GM21526 (cell line): ENCODE data around the gene HS1BP3.
A peak's percentile ranks its signal among the peaks of the same experiment; 100 is the strongest.

Source experiments
- ATAC-seq: cut with Tn5 transposase; IDR thresholded peaks from one replicate; pipeline ENCODE4 v1.9.1; 2021; ENCODE audit warnings: moderate library complexity; ENCODE audit not compliant: unreplicated experiment, low FRiP score

The HS1BP3 gene

DNA sequence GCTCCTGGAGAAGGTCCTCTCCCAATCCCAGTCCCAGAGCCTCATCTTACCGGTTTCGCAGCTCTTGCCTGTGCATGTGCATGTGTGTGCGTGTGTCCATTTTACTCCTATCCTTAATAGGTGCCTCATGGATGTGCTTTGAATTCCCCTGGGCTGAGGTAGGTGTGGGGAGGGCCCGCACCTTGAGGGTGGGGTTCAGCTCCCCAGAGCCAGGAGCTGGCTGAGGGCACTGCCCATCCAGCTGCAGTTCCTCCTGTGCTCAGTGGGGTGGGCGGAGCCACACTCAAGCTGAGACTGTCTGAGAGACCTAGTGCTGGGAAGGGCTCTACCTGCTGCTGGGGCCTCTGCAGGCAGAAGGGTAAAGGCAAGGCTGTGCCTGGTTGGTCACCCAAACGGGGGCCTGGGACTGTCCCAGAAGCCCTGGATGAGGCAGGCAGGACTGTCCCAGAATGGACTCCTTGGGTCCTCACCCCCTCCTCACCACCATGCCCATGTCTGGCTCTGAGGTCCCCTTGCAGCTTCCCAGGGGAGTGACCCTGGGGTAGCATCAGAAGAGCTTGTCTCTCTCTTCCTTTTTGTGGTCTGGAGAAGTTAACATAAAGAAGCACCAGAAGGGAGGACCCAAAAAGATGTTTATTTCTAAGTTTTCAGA lies 24.9 kb upstream of the HS1BP3 start:
- peak; percentile 60 for ATAC-seq

DNA sequence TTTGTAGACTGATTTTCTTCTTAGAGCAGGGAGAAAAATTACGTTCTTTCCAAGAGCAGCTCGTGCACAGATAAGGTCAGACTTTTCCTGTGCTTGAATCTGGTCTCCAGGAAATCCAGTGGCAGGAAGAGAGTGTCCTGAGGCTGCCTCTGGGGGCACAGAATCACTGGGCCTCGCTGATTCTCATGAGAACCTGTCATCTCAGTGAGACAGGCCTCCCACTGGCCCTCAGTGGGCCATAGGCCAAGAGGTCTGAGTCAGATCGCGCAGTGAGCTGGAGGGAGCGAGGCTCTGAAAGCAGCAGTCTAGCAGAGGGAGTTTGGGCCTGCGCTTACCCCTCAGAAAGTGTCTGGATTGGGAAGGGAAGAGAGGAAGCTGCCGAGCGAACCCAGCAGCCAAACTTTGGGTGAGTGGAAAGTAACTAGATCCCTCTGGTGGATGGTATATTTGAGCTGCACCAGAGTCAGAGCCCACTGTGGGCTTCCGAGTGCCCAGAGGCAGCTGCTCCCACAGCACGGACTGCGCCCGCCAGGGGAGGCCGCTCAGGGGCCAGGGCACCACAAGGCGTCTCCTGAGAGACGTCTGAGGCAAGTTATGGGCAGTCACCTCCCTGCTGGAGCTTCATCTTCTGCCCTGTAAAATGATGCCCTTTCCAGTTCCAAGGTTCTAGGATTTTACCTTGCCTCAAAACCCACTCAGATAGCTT lies 24.2 kb upstream of the HS1BP3 start:
- ATAC-seq = no peak

DNA sequence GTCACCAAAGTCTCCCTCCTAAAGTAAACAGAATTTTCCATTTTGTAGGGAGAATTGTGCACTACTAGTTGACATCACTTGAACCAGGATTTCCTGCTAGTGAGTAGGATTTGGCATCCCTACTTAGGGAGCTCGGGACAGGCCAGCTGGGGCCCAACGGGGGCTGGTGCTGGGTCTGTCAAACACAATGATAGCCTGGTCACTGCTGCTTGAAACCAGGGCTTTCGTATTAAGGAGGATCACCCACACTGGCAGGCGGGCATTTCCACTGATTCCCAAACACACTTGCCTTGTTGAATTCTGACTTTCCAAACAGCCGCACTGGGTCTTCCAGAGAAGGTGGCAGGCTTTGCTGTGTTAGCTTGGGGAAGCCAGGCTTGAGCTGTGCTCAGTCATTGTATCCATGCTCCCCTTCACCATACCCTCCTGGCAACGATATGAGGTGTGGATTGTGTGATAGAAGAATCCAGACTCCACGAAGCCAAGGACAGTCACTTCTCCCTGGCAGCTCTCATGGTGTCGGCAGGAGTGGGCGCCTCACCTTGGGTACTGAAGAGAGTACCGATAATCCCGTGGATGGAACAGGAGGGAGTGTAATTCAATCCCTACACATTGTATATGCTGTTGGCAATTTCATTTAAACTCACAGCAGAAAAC lies 23.5 kb upstream of the HS1BP3 start:
- no peak for ATAC-seq

DNA sequence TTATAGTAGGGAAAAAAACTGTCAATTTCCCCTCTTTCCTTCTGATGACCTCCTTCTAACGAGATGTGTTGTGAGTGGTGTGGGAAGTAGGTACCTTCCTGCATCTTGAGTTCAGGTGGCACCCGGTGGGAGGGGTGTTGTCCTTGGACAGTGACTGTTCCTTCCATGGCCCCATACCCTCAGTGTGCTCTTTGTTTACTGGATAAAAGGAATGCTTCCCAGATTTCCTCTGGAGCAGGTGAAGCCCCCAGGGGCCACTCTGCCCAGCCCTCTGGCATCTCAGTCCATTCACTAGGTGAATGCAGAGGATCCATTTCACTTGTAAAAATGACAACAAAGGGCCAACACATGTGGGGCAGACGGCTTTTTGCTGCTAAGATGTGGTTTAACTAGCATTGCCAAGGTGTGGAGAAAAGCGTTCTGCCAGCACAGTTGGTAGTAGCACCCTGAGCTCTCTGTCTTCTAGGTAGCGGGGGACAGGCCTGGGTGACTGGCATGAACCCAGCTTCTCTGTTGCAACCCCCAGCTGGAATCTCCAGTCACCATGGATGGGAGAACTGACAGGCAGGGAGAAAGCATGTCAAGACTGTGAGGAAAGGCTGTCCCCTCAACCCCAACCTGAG lies 22.9 kb upstream of the HS1BP3 start:
- ATAC-seq = no peak

DNA sequence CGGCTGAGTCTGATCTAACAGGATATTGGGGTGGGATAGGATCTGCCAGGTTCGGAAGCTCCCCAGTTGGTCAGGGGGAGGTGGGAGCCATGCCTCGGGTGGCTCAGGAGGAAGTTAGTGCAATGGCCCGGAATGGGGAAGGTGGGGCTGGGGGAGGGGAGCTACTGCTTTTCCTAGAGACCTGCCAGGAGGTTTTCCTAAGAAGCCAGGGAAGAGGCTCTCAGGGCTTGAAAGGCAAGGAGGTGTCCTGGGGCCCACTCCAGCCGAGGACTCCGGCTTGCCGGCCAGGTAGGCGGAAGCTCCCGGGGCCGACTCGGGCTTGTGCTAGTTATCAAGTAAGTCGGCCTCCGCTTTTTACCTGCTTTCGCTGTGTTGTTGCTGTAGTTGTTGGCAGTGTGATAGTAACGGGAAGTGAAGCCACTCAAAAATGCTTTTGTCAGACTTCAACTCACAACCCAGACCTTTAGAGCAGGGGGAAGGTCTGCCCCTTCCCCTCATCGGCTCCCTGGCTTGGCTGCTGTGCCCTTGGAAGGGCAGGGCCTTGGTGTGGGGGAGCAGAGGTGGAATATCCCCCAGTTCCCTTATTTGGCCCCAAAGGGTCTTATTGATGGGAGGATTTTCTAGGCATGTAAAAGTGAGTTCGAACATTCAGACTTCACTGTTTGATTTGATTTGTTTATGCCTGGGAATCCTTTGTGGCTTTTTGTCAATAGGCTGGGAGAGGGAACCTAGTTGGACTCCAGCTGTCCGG lies 21.5 kb upstream of the HS1BP3 start:
- ATAC-seq = no peak

DNA sequence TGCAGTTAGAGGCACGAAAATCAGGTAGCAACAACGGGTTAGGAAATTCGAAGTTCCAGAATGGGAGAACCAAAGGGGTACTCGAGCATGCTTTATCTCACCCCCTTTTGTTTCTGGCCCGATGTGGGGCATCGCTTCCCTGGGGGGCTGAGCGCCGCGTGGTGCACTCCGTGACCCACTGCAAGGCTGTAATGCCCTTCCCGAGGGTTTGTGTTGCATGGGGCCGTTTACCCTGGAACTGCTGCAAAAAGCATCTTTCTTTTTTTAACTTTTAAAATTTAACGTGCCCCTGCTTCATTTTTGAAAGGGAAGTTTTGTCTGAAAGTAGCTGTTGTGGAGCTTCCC lies 20.8 kb upstream of the HS1BP3 start:
- ATAC-seq = no peak

DNA sequence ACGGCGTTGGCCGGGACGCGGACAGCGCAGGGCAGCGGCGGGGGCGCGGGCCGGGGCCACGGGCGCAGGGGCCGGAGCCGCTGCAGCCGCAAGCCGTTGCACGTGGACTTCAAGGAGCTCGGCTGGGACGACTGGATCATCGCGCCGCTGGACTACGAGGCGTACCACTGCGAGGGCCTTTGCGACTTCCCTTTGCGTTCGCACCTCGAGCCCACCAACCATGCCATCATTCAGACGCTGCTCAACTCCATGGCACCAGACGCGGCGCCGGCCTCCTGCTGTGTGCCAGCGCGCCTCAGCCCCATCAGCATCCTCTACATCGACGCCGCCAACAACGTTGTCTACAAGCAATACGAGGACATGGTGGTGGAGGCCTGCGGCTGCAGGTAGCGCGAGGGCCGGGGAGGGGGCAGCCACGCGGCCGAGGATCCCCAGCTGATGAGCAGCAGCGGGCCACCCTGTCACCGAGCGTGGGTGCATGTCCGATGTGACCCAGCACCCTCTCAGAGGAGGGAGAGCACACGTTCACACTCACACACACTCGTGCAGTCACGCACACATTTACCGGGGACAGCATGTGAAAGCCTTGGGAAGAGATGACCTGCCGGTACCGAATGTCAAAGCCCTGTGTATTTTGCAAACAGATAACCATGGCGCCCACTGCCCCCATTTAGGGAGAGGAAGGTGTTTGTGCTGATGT lies 20.3 kb upstream of the HS1BP3 start:
- ATAC-seq = no peak

DNA sequence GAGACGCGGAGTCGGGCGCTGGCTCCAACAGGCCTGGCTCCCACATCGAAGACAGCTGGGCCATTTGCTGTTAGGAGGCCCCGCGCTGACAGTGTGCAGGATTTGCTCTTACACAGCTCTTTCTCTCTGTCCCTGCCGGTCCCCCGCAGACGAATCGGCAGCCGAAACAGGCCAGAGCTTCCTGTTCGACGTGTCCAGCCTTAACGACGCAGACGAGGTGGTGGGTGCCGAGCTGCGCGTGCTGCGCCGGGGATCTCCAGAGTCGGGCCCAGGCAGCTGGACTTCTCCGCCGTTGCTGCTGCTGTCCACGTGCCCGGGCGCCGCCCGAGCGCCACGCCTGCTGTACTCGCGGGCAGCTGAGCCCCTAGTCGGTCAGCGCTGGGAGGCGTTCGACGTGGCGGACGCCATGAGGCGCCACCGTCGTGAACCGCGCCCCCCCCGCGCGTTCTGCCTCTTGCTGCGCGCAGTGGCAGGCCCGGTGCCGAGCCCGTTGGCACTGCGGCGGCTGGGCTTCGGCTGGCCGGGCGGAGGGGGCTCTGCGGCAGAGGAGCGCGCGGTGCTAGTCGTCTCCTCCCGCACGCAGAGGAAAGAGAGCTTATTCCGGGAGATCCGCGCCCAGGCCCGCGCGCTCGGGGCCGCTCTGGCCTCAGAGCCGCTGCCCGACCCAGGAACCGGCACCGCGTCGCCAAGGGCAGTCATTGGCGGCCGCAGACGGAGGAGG lies 19.6 kb upstream of the HS1BP3 start:
- ATAC-seq = no peak

DNA sequence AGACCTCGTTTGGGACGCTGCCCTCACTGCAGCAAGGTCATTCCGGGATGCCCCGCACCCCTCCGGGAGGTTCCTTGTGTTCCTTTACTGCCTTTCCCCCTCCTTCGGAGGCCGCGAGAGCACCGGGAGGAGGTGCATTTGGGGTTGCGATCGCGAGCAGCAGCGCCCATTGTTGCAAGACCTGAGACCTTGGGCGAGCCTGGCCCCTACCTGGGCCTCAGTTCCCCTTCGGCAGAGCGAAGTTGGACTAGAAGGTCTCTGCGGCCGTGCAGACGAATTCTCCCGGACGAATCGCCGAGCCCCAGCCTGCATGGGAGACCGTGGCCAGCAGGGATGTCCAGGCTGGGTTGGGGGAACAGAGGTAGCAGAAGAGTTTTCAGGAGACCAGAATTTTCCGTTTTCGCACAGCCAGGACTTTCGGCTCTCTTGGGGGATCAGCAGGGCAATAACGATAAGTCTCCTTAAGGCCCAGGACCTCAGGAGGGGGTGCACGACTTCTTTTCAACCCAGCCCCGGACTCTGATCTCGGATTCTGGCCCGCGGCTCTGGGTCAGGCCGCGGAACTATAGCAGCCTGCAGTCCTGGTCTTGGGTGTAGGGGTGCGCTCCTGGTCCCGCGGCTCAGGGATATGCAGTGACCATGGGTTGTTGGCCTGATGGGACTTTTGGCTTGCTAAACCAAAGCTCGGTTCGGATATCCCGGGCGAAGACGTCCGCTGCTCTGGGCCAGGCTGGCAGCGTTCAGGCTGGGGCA lies 18.8 kb upstream of the HS1BP3 start:
- no peak for ATAC-seq

DNA sequence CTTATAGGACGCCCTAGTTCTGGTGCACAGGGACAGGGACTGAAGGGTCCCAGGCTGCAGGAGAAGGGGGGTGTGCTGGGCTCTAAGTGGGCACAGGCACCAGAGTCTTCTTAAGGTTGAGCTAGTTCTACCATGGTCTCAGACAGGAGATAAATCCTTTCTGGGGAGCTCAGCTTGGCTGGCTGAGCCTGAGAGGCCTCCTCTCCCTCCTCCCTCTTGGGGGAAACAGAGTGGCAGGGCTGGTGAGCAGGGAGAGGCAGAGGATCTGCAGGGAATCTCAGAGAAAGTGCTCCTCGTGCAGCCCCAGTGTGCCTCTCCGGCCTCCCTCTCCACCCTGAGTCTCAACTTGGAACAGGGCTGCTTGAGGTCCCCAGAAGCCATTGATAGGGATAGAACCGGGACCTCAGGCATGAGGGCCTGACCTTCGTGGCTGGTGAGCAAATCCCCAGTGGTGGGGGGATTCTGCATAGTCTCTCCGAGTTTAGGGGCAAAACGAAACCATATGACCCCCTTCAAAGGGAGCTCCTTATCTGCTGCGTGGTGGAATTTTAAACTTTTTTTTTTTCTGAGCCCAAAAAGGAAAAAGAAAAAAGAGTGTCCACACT lies 18.1 kb upstream of the HS1BP3 start:
- no peak for ATAC-seq

DNA sequence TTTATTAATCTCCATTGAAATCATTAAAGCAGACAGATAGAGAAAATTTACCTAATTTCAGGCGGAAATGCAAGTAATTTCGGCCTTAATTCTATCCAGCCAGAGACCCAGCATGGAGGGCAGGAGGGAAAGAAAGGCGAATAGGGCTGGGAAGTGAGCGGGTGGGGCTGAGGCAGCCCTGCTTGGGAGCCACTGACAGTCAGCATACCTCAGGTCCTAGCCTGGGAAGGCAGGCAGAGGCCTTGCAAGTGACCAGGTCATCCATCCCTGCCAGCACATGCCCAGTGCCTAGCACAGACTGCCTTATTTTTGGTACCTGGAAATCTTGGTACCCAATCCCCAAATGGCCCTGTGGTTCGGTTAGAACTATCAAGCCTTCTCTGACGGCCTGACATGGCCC lies 17.6 kb upstream of the HS1BP3 start:
- ATAC-seq = no peak

DNA sequence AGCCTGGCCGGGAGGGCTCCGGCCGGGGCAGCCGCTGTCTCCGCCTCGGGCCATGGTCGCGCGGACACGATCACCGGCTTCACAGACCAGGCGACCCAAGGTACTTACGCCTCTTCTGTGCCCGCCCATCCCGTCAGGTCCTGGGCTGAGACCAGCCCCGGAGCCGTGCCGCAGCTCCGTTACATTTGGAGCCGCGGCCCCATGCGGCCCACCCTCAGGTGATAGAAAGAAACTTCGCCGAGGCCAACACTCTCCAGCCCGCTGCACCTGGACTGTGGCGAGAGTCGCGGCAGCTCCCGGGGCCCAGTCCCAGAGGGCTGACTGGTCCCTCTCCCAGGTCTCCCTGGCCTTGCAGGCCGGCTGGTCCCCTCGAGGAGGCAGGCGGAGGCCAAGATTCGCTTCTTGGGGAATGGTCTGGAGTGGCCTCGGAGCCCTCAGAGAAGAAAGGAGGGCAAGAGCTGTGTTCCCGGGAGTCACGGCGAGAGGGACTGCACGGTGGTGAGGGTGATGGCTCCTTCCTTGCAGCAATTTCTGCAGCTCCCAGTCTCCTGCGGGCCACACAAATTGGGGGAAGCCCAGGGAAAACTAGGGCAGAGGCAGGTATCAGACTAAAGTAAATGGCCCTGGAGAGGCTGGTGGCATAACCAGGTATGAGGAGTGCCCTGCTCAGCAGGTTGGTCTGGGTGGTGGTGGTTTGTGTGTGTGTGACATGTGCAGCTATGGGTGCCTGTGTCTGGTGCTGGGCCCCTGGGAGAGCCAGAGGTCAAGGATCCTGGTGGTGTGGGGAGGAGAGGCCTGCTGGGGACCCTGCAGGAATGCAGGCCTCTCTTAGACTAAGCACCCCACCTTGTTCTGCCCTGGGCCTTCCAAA lies 16.9 kb upstream of the HS1BP3 start:
- no peak for ATAC-seq

DNA sequence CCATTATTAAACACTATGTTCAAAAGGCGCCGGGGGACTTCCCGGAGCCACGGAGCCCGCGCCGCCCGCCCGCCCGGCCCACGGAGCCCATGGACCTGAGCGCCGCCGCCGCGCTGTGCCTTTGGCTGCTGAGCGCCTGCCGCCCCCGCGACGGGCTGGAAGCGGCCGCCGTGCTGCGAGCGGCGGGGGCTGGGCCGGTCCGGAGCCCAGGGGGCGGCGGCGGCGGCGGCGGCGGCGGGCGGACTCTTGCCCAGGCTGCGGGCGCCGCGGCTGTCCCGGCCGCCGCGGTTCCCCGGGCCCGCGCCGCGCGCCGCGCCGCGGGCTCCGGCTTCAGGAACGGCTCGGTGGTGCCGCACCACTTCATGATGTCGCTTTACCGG lies 16.2 kb upstream of the HS1BP3 start:
- no peak for ATAC-seq

DNA sequence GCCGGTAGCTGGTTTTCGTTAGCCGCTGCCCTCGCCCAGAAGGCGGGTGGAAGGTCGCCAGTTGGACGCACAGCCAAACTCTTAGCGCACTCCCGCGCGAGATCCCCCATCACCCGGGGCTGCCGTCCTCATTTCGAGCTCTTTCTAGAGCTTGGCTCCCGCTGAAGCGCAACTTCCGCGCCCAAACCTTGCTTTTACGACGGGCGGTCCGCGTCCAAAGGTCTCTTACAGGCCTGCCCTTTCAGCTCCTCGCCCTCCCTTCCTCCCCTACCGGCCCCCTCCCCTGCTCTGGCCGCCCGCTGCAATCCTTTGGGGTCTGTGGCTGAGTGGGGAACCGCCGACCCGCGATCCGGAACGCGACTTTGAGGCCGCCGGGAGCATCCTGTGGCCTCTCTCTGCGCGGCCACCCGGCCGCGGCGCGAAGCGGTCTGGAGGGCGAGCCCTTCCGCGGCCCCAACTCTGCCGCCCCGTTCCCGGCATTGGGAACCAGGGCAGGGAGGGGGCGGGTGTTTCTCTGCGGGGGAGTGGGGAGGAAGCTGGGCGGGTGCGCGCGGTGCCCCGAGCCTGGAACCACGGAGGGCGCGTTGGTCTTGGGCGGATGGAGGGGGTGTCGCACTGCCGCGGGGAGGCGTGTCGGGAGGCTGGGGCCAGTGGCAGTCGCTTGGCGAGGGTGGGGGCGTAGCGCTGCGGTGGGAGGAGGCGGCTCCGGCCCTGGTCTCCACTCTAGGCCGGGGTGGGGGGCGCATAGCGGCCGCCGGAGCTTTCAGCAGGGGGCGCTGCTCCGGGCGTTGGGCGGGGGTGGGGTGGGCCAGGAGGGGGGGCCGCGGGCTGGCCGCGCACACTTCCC lies 15.6 kb upstream of the HS1BP3 start, which contains the start of gene GDF7:
TSS of gene GDF7 (plus strand) at position 841 of the 847 bp plus-strand sequence. CDS start 96 bp downstream, outside the sequence.
- ATAC-seq = no peak

DNA sequence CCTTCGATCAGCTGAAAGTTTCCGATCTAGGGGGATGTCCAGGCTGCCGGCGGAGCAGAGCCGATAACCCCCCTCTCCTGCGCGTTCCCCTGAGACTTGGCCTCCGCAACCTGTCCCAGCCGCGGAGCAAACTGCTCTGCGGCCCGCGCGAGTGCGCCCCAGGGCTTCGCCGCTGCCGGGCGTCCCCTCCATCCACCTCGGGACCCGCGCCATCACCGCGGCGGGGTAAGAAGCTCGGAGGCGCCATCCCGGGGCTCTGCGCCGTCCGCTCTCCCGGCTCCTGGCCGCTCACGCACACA lies 15.1 kb upstream of the HS1BP3 start:
- ATAC-seq = no peak

DNA sequence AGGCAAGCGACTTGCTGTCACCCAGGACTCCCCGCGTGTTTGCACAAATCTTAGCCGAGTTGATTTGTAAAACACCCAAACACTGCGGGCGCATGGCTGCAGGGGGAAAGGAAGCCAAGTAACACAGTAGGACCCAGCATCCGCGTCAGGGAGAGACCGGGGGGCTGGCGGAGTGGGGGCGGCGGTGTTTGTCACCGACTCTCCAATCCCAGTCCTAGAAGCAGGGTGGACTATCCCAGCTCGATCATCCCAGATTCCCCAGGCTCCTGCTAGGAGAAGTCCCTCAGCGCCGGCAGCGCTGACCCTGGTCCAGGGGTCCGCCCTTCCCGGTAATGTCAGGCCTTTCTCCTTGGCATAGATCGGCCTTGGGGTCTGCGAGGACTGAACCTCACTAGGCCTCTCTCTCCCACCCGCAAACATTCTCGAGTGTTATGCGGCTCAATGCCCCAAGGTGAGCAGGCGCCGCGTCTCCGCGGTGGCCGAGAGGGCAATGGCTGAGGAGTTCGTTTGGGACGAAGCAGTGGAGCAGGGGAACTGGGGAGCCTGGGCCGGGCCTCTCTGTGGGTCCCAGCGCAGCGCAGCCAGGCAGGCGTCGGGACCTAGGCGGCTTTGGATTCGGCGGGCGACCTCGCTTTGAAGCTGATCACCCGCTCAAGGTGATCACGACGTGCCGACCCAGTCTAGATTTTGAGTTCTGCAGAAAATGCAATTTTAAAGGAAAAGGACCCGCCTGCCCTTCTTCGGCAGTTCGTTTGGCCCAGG lies 14.5 kb upstream of the HS1BP3 start:
- ATAC-seq = no peak
